ENCODE results near the gene GTF2A1. TPM values are rescaled to one million over a fixed set of nuclear protein-coding genes. Genes with fewer than 3 reads are reported as not detected.

Gene GTF2A1
- polyA plus RNA-seq, 12 donors = 17.9 to 37.5 (median 22.5) TPM; not detected in 1

DNA sequence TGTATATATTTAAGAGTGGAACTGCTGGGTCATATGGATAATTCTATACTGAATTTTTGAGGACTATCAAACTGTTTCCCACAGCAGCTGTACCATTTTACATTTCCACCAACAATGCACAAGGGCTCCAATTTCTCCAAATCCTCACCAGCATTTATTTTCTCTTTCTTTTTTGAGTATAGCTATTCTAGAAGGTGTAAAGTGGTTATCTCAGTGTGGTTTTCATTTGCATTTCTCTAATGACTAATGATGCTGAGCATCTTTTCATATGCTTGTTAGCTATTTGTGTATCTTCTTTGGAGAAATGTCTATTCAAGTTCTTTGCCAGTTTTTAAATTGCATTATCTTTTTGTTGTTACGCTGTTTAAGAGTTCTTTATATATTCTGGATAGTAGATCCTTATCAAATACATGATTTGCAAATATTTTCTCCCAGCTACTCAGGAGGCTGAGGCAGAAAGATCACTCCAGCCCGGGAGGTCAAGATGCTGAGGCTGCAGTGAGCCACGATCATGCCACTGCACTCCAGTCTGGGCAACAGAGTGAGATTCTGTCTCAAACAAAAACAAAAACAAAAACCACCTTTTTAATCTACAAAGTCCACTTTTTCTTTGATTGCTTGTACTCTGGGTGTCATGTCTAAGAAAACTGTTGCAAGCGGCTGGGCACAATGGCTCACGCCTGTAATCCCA, 32.8 kb downstream of the GTF2A1 start:
- DNase-seq = no peak

DNA sequence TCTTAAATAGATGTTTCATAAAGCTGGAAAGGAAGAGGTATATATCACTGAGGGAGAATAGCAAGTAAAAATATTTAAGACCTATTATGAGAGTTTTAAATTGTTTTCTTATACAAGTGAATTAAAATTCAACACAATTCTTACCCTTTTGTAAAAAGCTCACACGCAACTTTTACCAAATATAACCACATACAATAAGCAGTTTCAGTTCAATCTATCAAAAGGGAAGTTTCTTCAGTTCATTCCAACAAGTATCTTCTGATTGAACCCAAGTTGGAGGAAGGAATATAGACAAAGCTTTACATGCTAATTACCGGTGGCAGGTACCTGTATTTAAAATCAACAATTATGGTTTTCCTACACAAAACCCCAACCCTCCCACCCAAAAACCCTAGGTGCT, 41.1 kb downstream of the GTF2A1 start:
- no peak for DNase-seq

DNA sequence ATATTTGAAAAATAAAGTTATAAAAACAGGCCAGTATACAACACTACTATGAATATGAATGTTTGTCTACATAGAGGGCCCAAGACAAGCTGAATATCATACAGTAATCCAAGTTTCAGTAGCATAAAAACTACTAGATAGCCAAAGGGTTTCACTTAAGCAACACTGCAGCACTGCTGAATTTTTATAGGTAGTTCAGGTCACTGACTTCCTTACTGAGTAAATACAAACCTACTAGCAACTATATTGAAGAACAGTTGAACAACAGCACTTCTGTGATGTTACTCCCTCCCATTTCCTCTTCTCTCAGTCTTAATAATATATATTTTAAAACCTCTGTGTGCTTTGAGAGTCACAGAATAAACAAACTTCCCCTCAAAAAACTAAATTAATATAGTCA, 42.7 kb downstream of the GTF2A1 start:
- DNase-seq = no peak

DNA sequence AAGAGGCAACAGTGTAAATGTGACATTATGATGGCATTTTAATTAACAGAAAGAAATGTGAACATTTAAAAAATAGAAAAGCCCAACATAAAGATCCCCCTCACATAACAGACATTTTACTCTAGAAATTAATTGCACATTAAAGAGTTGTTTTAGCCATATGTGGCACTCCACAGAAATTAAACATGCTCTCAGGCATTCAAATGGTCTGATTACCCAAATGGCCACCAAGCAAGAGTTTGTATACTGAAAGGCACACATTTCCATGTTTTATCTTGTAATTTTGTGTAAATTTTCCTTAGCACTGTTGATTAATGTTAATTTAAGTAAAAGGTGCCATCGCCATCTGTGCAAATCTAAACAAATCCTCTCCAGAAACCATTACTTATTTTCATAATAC, 43.5 kb downstream of the GTF2A1 start:
- DNase-seq = no peak

DNA sequence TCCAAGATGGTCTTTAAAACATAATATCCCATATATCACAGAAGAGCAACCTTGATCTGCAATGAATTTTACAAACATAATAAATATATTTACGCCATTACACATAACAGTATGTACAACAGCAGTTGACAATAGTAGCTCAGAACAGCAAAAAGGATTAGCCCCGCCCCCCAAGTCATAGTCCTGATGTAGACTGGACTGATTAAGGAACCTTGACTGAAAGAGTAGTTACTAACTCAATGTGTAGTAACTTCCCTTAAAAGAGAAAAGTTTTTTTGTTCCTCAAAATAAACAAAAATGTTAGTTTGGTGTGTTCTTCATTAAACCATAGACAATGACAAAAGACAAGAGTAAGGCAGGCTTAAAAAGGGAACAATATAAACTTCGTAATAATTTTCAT, 44.5 kb downstream of the GTF2A1 start:
- no peak for DNase-seq

DNA sequence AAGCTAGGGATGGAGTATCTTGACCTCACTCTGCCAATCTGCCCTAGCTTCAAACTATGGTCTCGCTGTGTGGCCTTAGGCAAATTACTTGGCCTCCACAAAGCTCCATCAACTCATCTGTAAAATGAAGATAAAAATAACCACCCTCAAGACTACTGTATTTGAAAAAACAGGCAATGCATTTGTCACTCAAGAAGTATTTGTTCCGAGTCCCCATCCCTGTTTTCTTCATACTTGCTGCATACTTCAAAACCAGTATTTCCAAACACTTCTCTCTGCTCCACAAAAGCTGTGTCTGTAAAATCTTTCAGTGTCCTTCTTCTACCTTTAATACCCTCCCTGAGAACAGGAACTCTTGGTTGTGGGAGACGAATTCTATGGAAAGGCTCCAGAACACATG, 47.9 kb downstream of the GTF2A1 start:
- no peak for DNase-seq

DNA sequence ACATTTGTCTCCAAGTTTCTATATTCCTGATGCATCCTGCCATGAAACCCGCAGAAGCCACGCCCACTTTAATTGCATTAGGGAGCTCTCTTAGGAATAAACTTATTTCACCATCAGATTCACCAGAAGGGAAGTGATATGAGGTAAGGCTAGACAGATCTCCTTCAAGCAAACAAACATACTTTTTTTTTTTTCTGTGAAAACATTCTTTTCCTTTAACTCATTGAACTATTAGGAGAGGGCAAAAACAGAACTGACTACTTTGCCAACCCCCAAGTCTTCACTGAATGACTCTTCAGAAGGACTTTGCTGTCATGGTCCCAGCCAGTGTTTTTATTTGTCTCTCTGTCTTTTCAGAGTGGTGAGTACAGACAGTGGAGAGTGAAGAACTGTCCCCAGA, 48.4 kb downstream of the GTF2A1 start:
- no peak for DNase-seq

DNA sequence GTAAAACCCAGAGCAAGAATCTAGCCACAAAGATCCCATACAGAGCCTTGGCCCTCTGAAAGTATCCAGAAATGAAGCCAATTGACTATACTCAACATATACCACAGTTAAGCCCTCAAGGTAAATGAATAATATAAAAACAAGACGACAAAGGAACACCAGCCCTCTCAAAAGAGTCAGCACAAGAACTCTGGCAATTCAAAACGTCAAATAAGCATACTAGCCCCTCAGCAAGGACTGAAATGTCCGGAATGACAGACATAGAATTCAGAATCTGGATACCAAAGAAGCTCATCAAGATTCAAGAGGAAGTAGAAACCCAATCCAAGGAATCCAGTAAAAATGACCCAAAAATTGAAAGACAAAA, 49.9 kb downstream of the GTF2A1 start:
- DNase-seq = no peak

DNA sequence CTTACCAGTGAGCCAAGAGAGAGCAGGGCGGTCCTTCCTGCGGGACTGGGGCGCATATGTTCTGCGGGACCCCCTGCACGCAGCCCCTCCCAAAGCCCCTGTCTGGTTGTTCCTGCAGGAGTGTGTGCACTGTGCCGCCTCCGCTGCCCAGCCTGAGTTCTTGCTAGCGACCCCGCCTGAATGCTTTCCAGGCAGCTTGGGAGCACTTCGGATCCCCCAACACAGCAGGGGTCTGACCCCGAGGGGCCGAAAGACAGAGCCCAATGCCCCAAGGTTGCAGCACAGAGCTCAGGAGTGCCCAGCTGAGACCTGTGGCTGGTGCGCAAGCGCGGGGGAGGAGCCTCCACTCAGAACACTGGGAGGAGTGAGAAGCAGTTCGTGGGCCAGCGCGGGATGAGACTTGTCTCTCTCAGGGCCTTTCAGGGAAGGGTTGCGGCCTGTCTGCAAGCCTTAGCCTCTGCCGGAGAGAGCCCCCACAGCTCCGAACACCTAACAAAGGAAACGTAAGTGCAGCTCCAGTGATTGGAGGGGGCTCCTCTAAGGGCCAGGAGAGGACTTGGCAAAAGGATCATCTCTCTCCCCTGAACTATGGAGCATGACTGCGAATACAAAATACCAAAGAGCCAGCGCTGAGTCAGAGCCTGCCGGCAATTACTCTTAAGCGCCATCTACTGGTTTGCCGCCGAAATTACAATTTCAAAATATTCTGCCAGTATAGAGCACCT, 50.5 kb downstream of the GTF2A1 start:
- peak; percentile 94 for DNase-seq

DNA sequence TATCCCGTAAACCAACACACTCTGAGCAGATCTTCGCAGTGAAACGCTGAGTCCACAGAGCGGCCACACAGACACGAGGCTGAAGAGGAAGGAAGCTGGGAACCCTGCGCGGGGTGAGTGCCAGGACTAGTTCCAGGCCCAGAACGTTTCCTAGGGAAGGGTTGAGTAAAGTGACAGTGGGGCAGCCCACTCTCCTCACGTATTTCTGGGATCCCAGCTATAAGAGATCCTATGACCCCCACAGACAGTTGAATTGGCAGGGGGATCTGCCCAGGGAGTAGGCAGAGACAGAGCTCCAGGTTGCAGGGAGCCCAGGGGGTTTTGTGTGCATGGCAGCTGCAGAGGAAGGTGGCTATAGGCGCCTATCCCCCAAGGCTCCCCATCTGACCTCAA, 51.1 kb downstream of the GTF2A1 start:
- peak; percentile 63 for DNase-seq

DNA sequence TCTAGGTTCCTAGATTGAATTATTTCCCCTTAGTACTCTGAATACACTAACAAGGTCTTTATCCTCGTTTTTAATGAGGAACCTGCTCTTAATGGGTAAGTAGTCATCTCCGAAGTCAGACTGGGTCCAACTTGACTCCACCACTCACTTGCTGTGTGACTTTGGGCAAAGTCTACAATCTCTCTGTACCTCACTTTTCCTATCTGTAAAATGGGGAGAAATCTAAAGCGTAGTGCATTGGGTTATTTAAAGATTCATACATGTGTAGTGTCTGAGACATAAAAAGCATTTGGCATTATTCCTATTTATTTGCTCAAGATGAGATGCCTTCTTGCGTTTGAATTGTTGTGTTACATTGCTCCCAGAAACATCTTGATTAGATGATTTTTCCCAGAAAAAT, 51.5 kb downstream of the GTF2A1 start:
- no peak for DNase-seq

DNA sequence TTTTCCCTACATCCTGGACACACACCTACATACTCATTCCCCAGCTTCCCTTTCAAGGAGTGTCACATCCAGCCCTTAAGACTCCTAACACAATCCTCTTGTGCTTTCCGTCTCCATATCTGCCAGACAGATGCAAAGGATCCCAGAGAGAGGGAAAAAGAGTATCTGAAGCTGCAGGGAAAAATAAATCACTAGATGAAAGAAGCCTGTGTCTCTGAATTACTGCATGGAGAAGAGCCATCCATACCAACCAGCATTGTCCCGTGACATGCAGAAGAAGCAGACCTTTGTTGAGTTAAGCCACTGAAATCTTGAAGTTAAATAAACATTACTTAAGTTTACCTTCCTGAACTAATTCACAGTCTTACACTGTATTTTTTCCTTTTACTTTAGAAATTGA, 54.6 kb downstream of the GTF2A1 start:
- DNase-seq = no peak

DNA sequence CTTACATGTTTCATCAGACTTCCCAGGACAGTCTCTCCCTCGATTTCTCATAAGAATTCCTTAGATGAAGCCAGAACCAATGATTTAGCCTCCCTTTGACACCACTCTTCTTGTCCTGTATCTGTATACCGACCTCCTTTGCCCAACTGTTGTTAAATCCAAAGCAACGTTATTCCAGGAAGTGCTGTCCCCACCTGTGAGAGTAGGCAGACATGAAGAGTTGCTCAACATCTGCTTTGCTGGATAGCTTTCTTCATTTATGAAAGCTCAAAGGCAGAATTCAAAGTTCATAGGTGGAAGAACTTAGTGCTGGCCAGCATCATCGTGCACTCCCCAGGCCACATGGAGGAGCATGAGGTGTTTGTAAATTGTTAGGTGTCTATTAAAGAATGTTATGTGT, 55.6 kb downstream of the GTF2A1 start:
- DNase-seq = no peak

DNA sequence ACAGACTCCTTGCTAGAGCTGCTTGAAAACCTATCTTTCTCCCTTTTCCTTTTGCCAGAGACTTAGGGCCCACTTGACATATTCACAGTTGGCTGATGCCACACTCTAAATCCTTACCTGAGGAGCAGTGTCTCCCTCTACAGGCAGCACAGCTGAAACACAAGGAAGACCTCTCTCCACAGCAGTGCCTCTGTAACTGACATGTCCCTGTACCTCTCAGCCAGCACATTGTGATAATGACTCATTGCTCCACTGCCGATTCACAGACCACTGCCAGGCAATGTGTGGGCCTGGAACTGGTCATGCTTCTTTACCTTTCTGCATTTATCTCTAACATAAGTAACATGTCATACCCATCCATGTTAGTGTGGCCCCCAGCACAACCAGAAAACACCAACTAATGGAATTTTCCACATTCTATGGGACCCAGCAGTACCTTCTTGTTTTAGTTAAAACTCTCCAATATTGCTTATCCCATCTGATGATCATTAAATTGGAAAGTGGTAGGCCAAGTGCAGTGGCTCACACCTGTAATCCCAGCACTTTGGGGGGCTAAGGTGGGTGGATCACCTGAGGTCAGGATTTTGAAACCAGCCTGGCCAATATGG, 56.5 kb downstream of the GTF2A1 start:
- DNase-seq = no peak

DNA sequence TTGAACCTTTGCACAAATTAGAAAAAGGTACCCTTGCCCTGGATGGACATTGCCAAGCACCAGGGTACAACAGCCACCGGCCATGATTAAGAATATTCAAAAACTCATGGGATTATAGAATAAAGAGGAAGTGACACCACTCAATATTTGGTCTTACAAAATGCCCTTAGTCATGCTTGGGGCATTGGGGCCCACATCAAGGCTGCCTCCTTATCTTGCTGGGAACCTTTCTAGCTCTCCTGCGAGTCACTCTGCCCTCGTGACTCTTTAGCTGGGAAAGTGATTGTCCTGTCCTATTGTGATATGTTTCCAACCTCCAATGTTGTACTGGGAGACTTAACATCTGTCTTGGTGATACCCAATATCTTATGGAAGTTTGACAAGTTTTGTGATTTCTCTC, 57.8 kb downstream of the GTF2A1 start:
- DNase-seq = no peak

DNA sequence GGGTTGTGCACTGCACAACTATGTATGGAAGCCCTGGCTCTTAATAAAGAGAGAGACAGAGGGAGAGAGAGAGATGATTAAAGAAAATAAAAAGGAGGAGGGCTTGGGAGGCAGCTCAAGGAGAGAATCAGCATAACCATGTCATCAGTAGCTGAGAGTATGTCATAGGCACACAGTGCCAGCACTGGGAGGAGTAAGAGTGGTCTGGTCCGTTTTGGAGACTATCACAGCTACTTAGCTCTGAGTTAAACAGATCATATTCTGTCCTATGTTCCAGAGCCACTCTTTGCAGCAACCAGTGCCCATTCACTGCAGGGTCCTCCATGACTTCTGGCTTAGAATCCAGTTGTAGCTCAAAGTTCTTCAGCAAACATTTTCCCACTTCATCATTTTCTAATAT, 59.0 kb downstream of the GTF2A1 start:
- DNase-seq = no peak

DNA sequence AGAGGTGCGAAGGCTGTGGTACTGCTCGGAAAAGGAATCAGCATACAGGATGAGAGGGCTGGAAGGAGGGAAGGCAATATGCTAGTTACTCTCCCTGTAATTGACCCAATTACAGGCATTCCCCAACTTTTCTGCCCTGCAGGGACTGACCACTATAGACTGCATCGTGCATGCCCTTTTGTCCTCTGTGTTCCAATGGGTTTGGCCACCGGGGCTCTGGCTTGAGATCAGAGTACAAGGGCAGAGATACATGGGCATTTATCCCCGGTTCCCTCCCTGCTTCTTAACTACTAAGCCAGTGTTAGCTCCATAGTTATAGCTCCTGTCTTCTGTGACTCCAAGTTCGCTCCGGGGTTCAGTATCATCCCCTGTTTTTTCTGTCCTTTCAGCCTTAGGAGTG, 59.7 kb downstream of the GTF2A1 start:
- no peak for DNase-seq

DNA sequence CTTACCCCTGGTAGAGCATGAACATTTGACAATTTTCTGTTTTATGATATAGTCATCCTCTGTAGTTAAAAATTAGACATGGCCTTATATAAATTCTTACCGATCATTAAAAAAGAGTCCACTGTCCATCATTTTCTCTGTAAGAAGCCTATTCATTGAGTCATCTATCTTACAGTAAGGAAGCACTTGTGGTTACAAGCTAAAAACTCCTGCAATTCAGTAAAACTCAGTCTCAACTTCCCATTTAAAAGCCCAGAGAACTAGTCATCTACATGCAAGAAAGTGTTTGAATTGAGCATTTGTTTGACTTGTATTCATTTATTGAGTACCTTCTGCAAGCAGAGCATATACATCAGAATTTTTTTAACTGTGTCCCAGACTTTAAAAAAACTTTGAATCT, 63.3 kb downstream of the GTF2A1 start:
- no peak for DNase-seq

DNA sequence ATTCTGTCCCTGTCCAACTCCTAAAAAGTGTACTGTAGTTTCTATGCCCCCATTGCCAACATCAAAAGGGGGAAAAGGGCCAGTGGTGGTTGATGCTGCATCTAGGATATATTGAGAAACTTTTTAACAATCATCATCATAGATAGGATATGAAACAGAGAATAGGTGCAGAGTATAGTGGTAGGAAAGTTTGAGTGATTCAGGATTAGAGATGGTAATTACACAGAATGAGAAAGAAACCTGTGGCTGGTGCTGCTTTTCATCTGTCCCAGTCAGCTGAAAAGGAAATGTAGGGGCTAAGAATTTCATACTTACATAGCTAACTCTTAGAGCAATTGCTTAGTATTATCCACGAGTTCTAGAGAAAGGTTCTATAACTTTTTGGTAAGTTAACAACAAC, 67.6 kb downstream of the GTF2A1 start:
- no peak for DNase-seq

DNA sequence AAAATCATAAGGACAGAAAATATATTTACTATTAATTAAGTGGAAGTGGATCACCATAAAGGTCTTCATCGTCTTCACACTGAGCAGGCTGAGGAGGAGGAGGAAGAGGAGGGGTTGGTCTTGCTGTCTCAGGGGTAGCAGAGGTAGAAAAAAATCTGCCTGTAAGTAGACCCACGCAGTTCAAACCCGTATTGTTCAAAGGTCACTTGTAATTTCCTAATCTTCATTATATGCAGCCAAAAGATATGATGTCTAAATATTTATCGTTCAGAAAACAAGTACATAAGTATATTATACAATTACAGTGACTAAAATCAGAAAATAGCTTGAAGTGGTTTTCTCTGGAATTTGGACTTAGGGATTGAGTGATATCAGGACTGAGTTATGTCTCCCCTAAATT, 72.1 kb downstream of the GTF2A1 start:
- DNase-seq = no peak

DNA sequence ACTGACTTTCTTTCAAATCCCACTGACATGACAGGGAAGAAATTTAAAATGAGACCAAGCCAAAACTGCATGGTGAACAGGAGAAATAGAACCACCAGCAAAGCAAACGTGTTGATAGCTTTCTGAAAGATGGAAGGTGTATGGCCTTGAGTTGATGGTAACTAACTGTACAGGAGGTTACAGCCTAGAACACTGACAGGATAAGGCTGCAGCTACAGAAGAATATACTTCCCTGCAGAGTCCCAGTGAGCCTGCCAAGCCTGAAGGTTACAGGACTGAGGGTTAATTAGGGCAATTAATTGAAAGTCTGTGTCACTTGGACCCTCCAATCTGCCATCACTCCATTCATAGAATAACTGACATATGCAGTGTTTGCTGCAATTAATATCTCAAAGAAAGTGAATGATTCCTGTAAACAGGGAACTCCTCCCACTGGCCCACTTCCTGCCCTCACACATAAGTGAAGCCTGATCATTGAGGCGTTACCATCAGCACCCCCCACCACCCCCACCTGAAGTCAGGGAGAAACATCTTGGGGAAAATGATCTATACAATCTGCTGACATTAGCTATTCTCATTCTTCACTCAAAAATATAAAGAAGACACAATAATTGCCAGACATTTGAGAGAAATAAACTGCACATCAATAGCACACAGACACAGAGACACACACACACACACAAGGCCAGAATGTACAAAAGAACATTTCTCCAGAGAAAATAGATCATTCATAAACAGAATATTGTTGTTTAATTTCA, 73.4 kb downstream of the GTF2A1 start:
- DNase-seq = no peak

DNA sequence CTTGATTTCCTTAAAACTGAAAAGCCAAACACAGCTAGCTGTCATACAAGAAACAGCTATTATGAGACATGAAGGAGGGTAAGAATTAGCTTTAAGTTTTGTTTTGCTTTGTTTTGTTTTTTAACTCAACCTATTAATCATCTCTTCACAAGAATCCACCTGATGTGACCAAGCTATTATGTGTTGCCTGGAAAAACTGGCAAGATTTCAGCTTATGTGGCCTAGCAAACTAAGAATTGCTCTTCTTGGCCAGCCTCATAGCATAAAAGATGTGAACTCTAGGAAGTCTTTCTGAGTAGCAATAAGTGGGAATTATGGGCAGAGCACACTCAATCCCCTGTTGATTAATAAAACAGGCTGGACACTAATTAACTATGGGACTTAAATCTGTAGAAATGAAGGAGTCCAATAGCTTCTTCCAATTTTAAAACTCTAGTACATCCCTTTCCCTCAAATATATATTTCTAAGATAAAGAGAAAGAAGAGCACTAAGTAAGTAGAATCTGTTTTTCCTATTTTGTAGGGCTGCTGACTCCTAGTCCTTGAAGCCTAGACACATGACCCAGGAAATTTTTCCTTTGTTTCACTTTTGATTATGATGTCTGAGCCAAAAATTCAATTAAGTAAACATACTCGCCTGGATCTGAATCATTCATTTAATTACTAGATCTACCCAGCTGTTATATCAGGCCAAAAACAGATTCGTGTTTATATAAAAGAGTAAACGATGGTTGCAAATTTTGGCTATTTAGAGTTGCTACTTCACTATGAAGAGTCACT, 75.7 kb downstream of the GTF2A1 start:
- DNase-seq = no peak
